AG09309 (cell line): ENCODE data around the gene WFIKKN2.

Source experiments
- DNase-seq: peaks from one replicate; pipeline ENCODE4 v3.0.0-alpha.2; 2010; ENCODE audit warnings: low read depth
- H3K4me3 ChIP-seq: 2 replicates; pipeline ENCODE4 v1.5.1; 2011; ENCODE audit warnings: mild to moderate bottlenecking, low read depth, low read length, moderate library complexity; ENCODE audit not compliant: control insufficient read depth
- CTCF ChIP-seq: IDR thresholded peaks from 2 replicates; pipeline ENCODE4 v1.5.1; 2011; ENCODE audit warnings: mild to moderate bottlenecking, low read depth, low read length, inconsistent platforms; ENCODE audit not compliant: insufficient read depth, control insufficient read depth; ENCODE audit errors: missing control alignments

WFIKKN2 gene

GRCh38 chr17:50828508-50829170, 6.7 kb upstream of the WFIKKN2 start:
- no peak overlapping the region for H3K4me3 ChIP-seq
- no peak for TF ChIP-seq CTCF
- no peak for DNase-seq

GRCh38 chr17:50829332-50829731, 6.1 kb upstream of the WFIKKN2 start:
- H3K4me3 ChIP-seq, result no peak overlapping the region
- TF ChIP-seq CTCF, result no peak
- DNase-seq, result no peak

DNA sequence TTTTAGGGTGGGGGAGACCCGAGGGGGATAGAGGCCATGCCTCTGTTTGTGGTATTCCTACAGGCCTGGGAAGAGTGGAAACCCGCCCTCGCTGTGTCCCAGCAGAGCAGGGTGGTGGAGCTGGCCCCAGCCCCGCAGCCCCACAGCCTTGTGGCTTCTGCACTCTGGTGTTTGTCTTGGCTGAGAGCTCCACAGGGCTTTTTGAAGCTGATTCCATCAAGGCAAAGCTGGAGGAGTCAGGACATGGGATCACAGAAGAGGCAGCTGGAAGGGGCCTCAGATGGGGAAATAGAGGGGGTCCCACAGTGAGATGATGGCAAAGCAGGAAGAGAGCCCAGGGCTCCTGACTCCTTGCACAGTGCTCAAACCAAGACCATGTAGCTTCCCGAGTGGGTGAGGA, 5.0 kb upstream of the WFIKKN2 start:
- no peak for TF ChIP-seq CTCF
- DNase-seq, result no peak
- no peak overlapping the region for H3K4me3 ChIP-seq

GRCh38 chr17:50830994-50831393, 4.4 kb upstream of the WFIKKN2 start:
- H3K4me3 ChIP-seq, result no peak overlapping the region
- no peak for TF ChIP-seq CTCF
- no peak for DNase-seq

DNA sequence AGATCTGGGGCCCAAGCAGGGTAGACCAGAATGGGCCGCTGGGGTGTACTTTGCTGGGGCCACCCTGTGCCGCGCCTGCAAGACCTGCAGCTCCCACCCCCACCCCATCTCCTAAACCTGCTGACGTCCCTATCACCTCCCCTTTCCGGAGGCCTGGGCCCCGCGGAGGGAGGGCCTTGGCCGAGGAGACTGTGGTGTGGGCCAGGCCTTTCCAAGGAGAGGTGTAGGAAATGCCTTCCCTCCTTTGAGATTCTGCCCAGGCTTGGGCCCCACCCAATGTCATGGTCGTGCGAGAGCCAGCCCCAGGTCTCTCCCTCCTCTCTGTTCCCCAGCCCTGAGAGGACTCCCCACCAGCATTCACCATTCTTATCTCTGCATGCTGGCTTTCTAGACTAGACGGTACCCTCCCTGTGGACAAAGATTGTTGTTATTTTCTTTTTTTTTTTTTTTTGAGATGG, 3.9 kb upstream of the WFIKKN2 start:
- DNase-seq, result no peak
- TF ChIP-seq CTCF, result no peak
- no peak overlapping the region for H3K4me3 ChIP-seq

GRCh38 chr17:50832267-50832863, 3.0 kb upstream of the WFIKKN2 start:
- TF ChIP-seq CTCF, result no peak
- no peak overlapping the region for H3K4me3 ChIP-seq
- DNase-seq, result no peak
